ENCODE measurements around the gene CMTM1.
"Not testable (repeated sequence)": the region's sequence is repeated elsewhere in the genome, so short reads cannot be mapped to it uniquely, and the experiment has no call there.

CMTM1 gene

GRCh38 chr16:66562986-66563385 is 3.3 kb upstream of the CMTM1 start:
- peaks cover 21% of the 10 kb centered on the region for H3K36me3 ChIP-seq (ENCODE audit: low read length)
- no peak overlapping the region for H2AFZ ChIP-seq (ENCODE audit: low read depth, low read length, severe bottlenecking)
- no peak for TF ChIP-seq EZH2phosphoT487 (conservative IDR thresholded peaks at IDR 0.05; ENCODE audit: low read length)
- no peak for TF ChIP-seq CTCF (IDR thresholded peaks at IDR 0.05; ENCODE audit: insufficient read depth, low read length, poor library complexity, severe bottlenecking)
- no peaks in the 10 kb centered on the region for H3K27me3 ChIP-seq (ENCODE audit: low read length)
- H3K27ac ChIP-seq (ENCODE audit: low read depth, low read length), result no peak overlapping the region
- H3K4me3 ChIP-seq (ENCODE audit: insufficient read depth, low read length, poor library complexity, severe bottlenecking), result no peak overlapping the region
- no peaks in the 10 kb centered on the region for H3K9me3 ChIP-seq (ENCODE audit: insufficient read depth, low read length)
- no peak overlapping the region for H3K9ac ChIP-seq (ENCODE audit: low read length)
- no peaks in the 10 kb centered on the region; the same call in 1 of the 2 replicates for H3K79me2 ChIP-seq (ENCODE audit: insufficient read depth, low read length)
- H3K9me2 ChIP-seq (replicated peaks; ENCODE audit: insufficient read depth, low read length), result no peaks in the 10 kb centered on the region
- 0 out of 2 replicates have a peak, but pooled peaks cover 4% of the 10 kb centered on the region for H4K20me1 ChIP-seq (ENCODE audit: low read depth, low read length)
- H3K4me2 ChIP-seq (ENCODE audit: low read depth, low read length, poor library complexity, severe bottlenecking), result no peak overlapping the region
- no peaks in the 10 kb centered on the region for H3F3A ChIP-seq (ENCODE audit: insufficient read depth)

GRCh38 chr16:66563574-66564334 is 2.5 kb upstream of the CMTM1 start:
- no peaks in the 10 kb centered on the region for H3K9me3 ChIP-seq (ENCODE audit: insufficient read depth, low read length)
- H2AFZ ChIP-seq (ENCODE audit: low read depth, low read length, severe bottlenecking), result no peak overlapping the region
- H3K79me2 ChIP-seq (ENCODE audit: insufficient read depth, low read length), result no peaks in the 10 kb centered on the region; the same call in 1 of the 2 replicates
- H3K9me2 ChIP-seq (replicated peaks; ENCODE audit: insufficient read depth, low read length), result no peaks in the 10 kb centered on the region
- H4K20me1 ChIP-seq (ENCODE audit: low read depth, low read length), result 0 out of 2 replicates have a peak, but pooled peaks cover 4% of the 10 kb centered on the region
- no peak overlapping the region for H3K4me3 ChIP-seq (ENCODE audit: insufficient read depth, low read length, poor library complexity, severe bottlenecking)
- no peaks in the 10 kb centered on the region for H3F3A ChIP-seq (ENCODE audit: insufficient read depth)
- no peaks in the 10 kb centered on the region for H3K27me3 ChIP-seq (ENCODE audit: low read length)
- peaks cover 17% of the 10 kb centered on the region for H3K36me3 ChIP-seq (ENCODE audit: low read length)
- no peak overlapping the region for H3K4me2 ChIP-seq (ENCODE audit: low read depth, low read length, poor library complexity, severe bottlenecking)
- no peak overlapping the region for H3K9ac ChIP-seq (ENCODE audit: low read length)
- no peak overlapping the region for H3K27ac ChIP-seq (ENCODE audit: low read depth, low read length)
- TF ChIP-seq EZH2phosphoT487 (conservative IDR thresholded peaks at IDR 0.05; ENCODE audit: low read length), result no peak

GRCh38 chr16:66567270-66567669 is 1.0 kb downstream of the CMTM1 start:
- H3F3A ChIP-seq (ENCODE audit: insufficient read depth); H2AFZ ChIP-seq (ENCODE audit: low read depth, low read length, severe bottlenecking); H4K20me1 ChIP-seq (ENCODE audit: low read depth, low read length); H3K9me3 ChIP-seq (ENCODE audit: insufficient read depth, low read length); H3K9me2 ChIP-seq (replicated peaks; ENCODE audit: insufficient read depth, low read length); H3K27me3 ChIP-seq (ENCODE audit: low read length); H3K4me2 ChIP-seq (ENCODE audit: low read depth, low read length, poor library complexity, severe bottlenecking); H3K79me2 ChIP-seq (ENCODE audit: insufficient read depth, low read length); H3K9ac ChIP-seq (ENCODE audit: low read length); H3K27ac ChIP-seq (ENCODE audit: low read depth, low read length); H3K4me3 ChIP-seq (ENCODE audit: insufficient read depth, low read length, poor library complexity, severe bottlenecking): not testable (repeated sequence)
- peaks cover 22% of the 10 kb centered on the region for H3K36me3 ChIP-seq (ENCODE audit: low read length)

- no peak for TF ChIP-seq CTCF (IDR thresholded peaks at IDR 0.05; ENCODE audit: insufficient read depth, low read length, poor library complexity, severe bottlenecking)
- TF ChIP-seq EZH2phosphoT487 (conservative IDR thresholded peaks at IDR 0.05; ENCODE audit: low read length), result no peak
- no peak overlapping the region for H3K9ac ChIP-seq (ENCODE audit: low read length)
- no peak overlapping the region for H3K4me2 ChIP-seq (ENCODE audit: low read depth, low read length, poor library complexity, severe bottlenecking)
- H3K9me3 ChIP-seq (ENCODE audit: insufficient read depth, low read length), result no peaks in the 10 kb centered on the region
- no peaks in the 10 kb centered on the region for H3K27me3 ChIP-seq (ENCODE audit: low read length)
- no peaks in the 10 kb centered on the region for H4K20me1 ChIP-seq (ENCODE audit: low read depth, low read length)
- H3F3A ChIP-seq (ENCODE audit: insufficient read depth), result peaks cover 10% of the 10 kb centered on the region; the same call in 1 of the 2 replicates
- H3K27ac ChIP-seq (ENCODE audit: low read depth, low read length), result no peak overlapping the region
- peaks cover 22% of the 10 kb centered on the region for H3K36me3 ChIP-seq (ENCODE audit: low read length)
- H3K9me2 ChIP-seq (replicated peaks; ENCODE audit: insufficient read depth, low read length), result no peaks in the 10 kb centered on the region
- H3K4me3 ChIP-seq (ENCODE audit: insufficient read depth, low read length, poor library complexity, severe bottlenecking), result no peak overlapping the region
- no peaks in the 10 kb centered on the region; the same call in 1 of the 2 replicates for H3K79me2 ChIP-seq (ENCODE audit: insufficient read depth, low read length)
- H2AFZ ChIP-seq (ENCODE audit: low read depth, low read length, severe bottlenecking), result no peak overlapping the region
Observed at GRCh38 chr16:66568355-66568754, 2.1 kb downstream of the CMTM1 start.

All from SU-DHL-6 (cell line).